Fibroblast of gingiva (primary cell): ENCODE measurements around the gene AFAP1.

Experiments
- DNase-seq: peaks from one replicate; pipeline ENCODE4 v3.0.0-alpha.2; 2011; ENCODE audit warnings: low read depth

AFAP1 gene

GRCh38 chr4:7819446-7819845 lies 120.2 kb downstream of the AFAP1 start:
- DNase-seq, result no peak

- DNase-seq, result no peak
Measured at GRCh38 chr4:7818399-7818911, 121.2 kb downstream of the AFAP1 start.

- no peak for DNase-seq
Measured at GRCh38 chr4:7817877-7818398, 121.7 kb downstream of the AFAP1 start.

- no peak for DNase-seq
Measured at GRCh38 chr4:7816771-7817170, 122.9 kb downstream of the AFAP1 start.

- no peak for DNase-seq
Measured at GRCh38 chr4:7815981-7816380, 123.7 kb downstream of the AFAP1 start.

- DNase-seq, result peak; percentile 78
Measured at GRCh38 chr4:7815562-7815961, 124.1 kb downstream of the AFAP1 start.

GRCh38 chr4:7814451-7814850 lies 125.2 kb downstream of the AFAP1 start:
- DNase-seq, result no peak

- no peak for DNase-seq
Measured at GRCh38 chr4:7813674-7814073, 126.0 kb downstream of the AFAP1 start.

GRCh38 chr4:7812921-7813320 lies 126.7 kb downstream of the AFAP1 start:
- DNase-seq, result no peak

GRCh38 chr4:7812231-7812857 lies 127.3 kb downstream of the AFAP1 start:
- no peak for DNase-seq

GRCh38 chr4:7811536-7812191 lies 128.0 kb downstream of the AFAP1 start:
- DNase-seq, result no peak

- DNase-seq, result no peak
Measured at GRCh38 chr4:7810783-7811535, 128.7 kb downstream of the AFAP1 start.

GRCh38 chr4:7808752-7809151 lies 130.9 kb downstream of the AFAP1 start:
- DNase-seq, result peak; percentile 39

GRCh38 chr4:7808181-7808580 lies 131.5 kb downstream of the AFAP1 start:
- DNase-seq, result no peak

- no peak for DNase-seq
Measured at GRCh38 chr4:7807351-7807921, 132.2 kb downstream of the AFAP1 start.

- DNase-seq, result peak; percentile 33
Measured at GRCh38 chr4:7806338-7807090, 133.1 kb downstream of the AFAP1 start.

GRCh38 chr4:7805533-7806337 lies 133.9 kb downstream of the AFAP1 start:
- peak; percentile 97 for DNase-seq

- no peak for DNase-seq
Measured at GRCh38 chr4:7804756-7805385, 134.8 kb downstream of the AFAP1 start.

- DNase-seq, result peak; percentile 60
Measured at GRCh38 chr4:7803992-7804755, 135.5 kb downstream of the AFAP1 start.

GRCh38 chr4:7803371-7803770 lies 136.3 kb downstream of the AFAP1 start:
- no peak for DNase-seq
